Measurements from ENCODE around the gene HOXB8.

HOXB8 gene

GRCh38 chr17:48584223-48584741 lies 30.8 kb downstream of the HOXB8 start (continued):
- TF ChIP-seq ZNF565 (CRISPR knock-in tag; conservative IDR thresholded peaks at IDR 0.05; ENCODE audit: low read depth) (no peak), TOX (CRISPR knock-in tag; IDR thresholded peaks at IDR 0.05; ENCODE audit: borderline replicate concordance) (no peak), ZNF8 (CRISPR knock-in tag; IDR thresholded peaks at IDR 0.05) (no peak), BACH2 (CRISPR knock-in tag; IDR thresholded peaks at IDR 0.05; ENCODE audit: borderline replicate concordance) (no peak)

- TF ChIP-seq TCF4 (CRISPR knock-in tag; IDR thresholded peaks at IDR 0.05; ENCODE audit: borderline replicate concordance) (no peak), RARB (CRISPR knock-in tag; IDR thresholded peaks at IDR 0.05) (no peak), CSDC2 (CRISPR knock-in tag; IDR thresholded peaks at IDR 0.05) (no peak), ZFP3 (CRISPR knock-in tag; IDR thresholded peaks at IDR 0.05) (no peak), ZNF565 (CRISPR knock-in tag; conservative IDR thresholded peaks at IDR 0.05; ENCODE audit: low read depth) (no peak), ZNF8 (CRISPR knock-in tag; IDR thresholded peaks at IDR 0.05) (no peak), CSRNP3 (CRISPR knock-in tag; IDR thresholded peaks at IDR 0.05) (no peak), ESRRG (CRISPR knock-in tag; IDR thresholded peaks at IDR 0.05) (no peak), ZNF70 (CRISPR knock-in tag; IDR thresholded peaks at IDR 0.05) (no peak), BACH2 (CRISPR knock-in tag; IDR thresholded peaks at IDR 0.05; ENCODE audit: borderline replicate concordance) (no peak), GLIS3 (CRISPR knock-in tag; IDR thresholded peaks at IDR 0.05) (no peak), SNAI2 (CRISPR knock-in tag; IDR thresholded peaks at IDR 0.05) (no peak), OSR1 (CRISPR knock-in tag; IDR thresholded peaks at IDR 0.05) (no peak), ISL1 (CRISPR knock-in tag; IDR thresholded peaks at IDR 0.05) (no peak), ZFP30 (CRISPR knock-in tag; IDR thresholded peaks at IDR 0.05) (no peak), TSHZ2 (CRISPR knock-in tag; IDR thresholded peaks at IDR 0.05) (no peak), ARNTL (CRISPR knock-in tag; IDR thresholded peaks at IDR 0.05; ENCODE audit: borderline replicate concordance, low read depth) (no peak)
- TF ChIP-seq, protein P1, sequence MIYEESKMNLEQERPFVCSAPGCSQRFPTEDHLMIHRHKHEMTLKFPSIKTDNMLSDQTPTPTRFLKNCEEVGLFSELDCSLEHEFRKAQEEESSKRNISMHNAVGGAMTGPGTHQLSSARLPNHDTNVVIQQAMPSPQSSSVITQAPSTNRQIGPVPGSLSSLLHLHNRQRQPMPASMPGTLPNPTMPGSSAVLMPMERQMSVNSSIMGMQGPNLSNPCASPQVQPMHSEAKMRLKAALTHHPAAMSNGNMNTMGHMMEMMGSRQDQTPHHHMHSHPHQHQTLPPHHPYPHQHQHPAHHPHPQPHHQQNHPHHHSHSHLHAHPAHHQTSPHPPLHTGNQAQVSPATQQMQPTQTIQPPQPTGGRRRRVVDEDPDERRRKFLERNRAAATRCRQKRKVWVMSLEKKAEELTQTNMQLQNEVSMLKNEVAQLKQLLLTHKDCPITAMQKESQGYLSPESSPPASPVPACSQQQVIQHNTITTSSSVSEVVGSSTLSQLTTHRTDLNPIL (CRISPR knock-in tag; IDR thresholded peaks at IDR 0.05; ENCODE audit: low read depth), result no peak
- TF ChIP-seq, protein P2, sequence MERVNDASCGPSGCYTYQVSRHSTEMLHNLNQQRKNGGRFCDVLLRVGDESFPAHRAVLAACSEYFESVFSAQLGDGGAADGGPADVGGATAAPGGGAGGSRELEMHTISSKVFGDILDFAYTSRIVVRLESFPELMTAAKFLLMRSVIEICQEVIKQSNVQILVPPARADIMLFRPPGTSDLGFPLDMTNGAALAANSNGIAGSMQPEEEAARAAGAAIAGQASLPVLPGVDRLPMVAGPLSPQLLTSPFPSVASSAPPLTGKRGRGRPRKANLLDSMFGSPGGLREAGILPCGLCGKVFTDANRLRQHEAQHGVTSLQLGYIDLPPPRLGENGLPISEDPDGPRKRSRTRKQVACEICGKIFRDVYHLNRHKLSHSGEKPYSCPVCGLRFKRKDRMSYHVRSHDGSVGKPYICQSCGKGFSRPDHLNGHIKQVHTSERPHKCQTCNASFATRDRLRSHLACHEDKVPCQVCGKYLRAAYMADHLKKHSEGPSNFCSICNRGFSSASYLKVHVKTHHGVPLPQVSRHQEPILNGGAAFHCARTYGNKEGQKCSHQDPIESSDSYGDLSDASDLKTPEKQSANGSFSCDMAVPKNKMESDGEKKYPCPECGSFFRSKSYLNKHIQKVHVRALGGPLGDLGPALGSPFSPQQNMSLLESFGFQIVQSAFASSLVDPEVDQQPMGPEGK (CRISPR knock-in tag; IDR thresholded peaks at IDR 0.05; ENCODE audit: borderline replicate concordance), result no peak
- TF ChIP-seq, protein P3, sequence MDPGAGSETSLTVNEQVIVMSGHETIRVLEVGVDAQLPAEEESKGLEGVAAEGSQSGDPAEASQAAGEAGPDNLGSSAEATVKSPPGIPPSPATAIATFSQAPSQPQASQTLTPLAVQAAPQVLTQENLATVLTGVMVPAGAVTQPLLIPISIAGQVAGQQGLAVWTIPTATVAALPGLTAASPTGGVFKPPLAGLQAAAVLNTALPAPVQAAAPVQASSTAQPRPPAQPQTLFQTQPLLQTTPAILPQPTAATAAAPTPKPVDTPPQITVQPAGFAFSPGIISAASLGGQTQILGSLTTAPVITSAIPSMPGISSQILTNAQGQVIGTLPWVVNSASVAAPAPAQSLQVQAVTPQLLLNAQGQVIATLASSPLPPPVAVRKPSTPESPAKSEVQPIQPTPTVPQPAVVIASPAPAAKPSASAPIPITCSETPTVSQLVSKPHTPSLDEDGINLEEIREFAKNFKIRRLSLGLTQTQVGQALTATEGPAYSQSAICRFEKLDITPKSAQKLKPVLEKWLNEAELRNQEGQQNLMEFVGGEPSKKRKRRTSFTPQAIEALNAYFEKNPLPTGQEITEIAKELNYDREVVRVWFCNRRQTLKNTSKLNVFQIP (CRISPR knock-in tag; IDR thresholded peaks at IDR 0.05; ENCODE audit: borderline replicate concordance, low read depth), result no peak
- ATAC-seq, result no peak
These were observed 31.3 kb downstream of the HOXB8 start for GRCh38 chr17:48583708-48584222.

DNA sequence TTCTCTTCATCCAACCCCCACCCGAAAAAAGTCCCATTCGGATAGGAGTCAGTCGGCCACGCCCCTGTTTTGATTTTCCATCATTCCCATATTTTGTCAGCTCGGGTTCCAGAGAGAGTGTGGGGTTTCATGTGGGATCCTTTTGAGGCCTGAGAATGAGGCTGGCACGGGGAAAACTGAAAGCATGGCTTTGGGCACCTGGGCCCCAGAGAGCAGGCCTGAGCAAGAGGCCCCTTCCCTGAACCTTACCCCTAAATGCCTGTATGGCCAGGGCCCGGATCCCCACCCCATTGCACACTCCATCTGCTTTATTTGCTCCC lies 32.4 kb downstream of the HOXB8 start:
- ATAC-seq, result no peak
- TF ChIP-seq OSR1 (CRISPR knock-in tag; IDR thresholded peaks at IDR 0.05) (no peak), BACH2 (CRISPR knock-in tag; IDR thresholded peaks at IDR 0.05; ENCODE audit: borderline replicate concordance) (no peak), ESRRG (CRISPR knock-in tag; IDR thresholded peaks at IDR 0.05) (no peak), TOX (CRISPR knock-in tag; IDR thresholded peaks at IDR 0.05; ENCODE audit: borderline replicate concordance) (no peak), TSHZ2 (CRISPR knock-in tag; IDR thresholded peaks at IDR 0.05) (no peak), ZNF565 (CRISPR knock-in tag; conservative IDR thresholded peaks at IDR 0.05; ENCODE audit: low read depth) (no peak), ISL1 (CRISPR knock-in tag; IDR thresholded peaks at IDR 0.05) (no peak), ZFP30 (CRISPR knock-in tag; IDR thresholded peaks at IDR 0.05) (no peak), ZC3H10 (CRISPR knock-in tag; IDR thresholded peaks at IDR 0.05) (no peak), GLIS3 (CRISPR knock-in tag; IDR thresholded peaks at IDR 0.05) (no peak), SNAI2 (CRISPR knock-in tag; IDR thresholded peaks at IDR 0.05) (no peak), RARB (CRISPR knock-in tag; IDR thresholded peaks at IDR 0.05) (no peak), ARNTL (CRISPR knock-in tag; IDR thresholded peaks at IDR 0.05; ENCODE audit: borderline replicate concordance, low read depth) (no peak), PPARA (CRISPR knock-in tag; IDR thresholded peaks at IDR 0.05; ENCODE audit: borderline replicate concordance) (no peak)
- TF ChIP-seq, protein P1 (CRISPR knock-in tag; IDR thresholded peaks at IDR 0.05; ENCODE audit: low read depth), result no peak

All from SK-N-SH treated with all-trans-retinoic acid at 6 μM for 48 hours (cell line).